Tibial nerve (tissue), 4 donors: ENCODE data around the gene PRXL2C.

Source experiments
- CTCF ChIP-seq, 5 experiments: fragments of 200-600 bp in 3 of 5; fragments of 450-650 bp in 2 of 5; sonication (generic) in 3 of 5; IDR thresholded peaks; one replicate each; pipeline ENCODE4 v1.5.1; 2016 to 2019; ENCODE audit warnings: antibody characterized with exemption in 5 of 5, mild to moderate bottlenecking in 3 of 5, moderate library complexity in 2 of 5
- EP300 ChIP-seq, 2 donors: sonication (generic); formaldehyde crosslinking; IDR thresholded peaks; one replicate each; pipeline ENCODE4 v1.6.1; 2017; ENCODE audit warnings: antibody characterized with exemption in 2 of 2, mild to moderate bottlenecking in 1 of 2

GRCh38 chr9:96641514-96641913 is 13.6 kb downstream of the PRXL2C start:
- no peak for TF ChIP-seq CTCF (IDR thresholded peaks at IDR 0.05)
- TF ChIP-seq EP300 (IDR thresholded peaks at IDR 0.05), result no peak
